Stimulated activated memory B cell treated with anti-CD40 and anti-IgM and Interleukin-4, amounts not matched to agents 10 μg/mL and 1 μg/mL and 100 μg/mL, for 72 hours (primary cell): ENCODE results near the gene ADGRL3.

ENCODE experiments used
- ATAC-seq: fragments of 150-1000 bp; cut with Tn5 transposase; 2 replicates; pipeline ENCODE4 v1.10.0; 2021
- H3K27ac Mint-ChIP-seq: one replicate; pipeline ENCODE4 v1.8.0; 2022; ENCODE audit warnings: mild to moderate bottlenecking, mixed read lengths
- H3K27me3 Mint-ChIP-seq: one replicate; pipeline ENCODE4 v1.8.0; 2022; ENCODE audit warnings: mixed read lengths
- H3K36me3 Mint-ChIP-seq: one replicate; pipeline ENCODE4 v1.8.0; 2022; ENCODE audit warnings: mixed read lengths
- H3K4me1 Mint-ChIP-seq: one replicate; pipeline ENCODE4 v1.8.0; 2022; ENCODE audit warnings: mixed read lengths
- H3K4me3 Mint-ChIP-seq: one replicate; pipeline ENCODE4 v1.8.0; 2022; ENCODE audit warnings: mild to moderate bottlenecking, moderate library complexity, mixed read lengths
- H3K9me3 Mint-ChIP-seq: one replicate; pipeline ENCODE4 v1.8.0; 2022; ENCODE audit warnings: mixed read lengths

Gene ADGRL3

GRCh38 chr4:61395754-61396153 is 195.6 kb downstream of the ADGRL3 start:
- Mint-ChIP-seq H3K4me3 (no peak overlapping the region), H3K36me3 (no peaks in the 10 kb centered on the region), H3K27me3 (no peaks in the 10 kb centered on the region), H3K4me1 (no peaks in the 10 kb centered on the region), H3K9me3 (peaks cover 5% of the 10 kb centered on the region), H3K27ac (no peak overlapping the region)
- ATAC-seq: no peak

GRCh38 chr4:61397174-61397573 is 197.0 kb downstream of the ADGRL3 start:
- Mint-ChIP-seq H3K4me1 (no peaks in the 10 kb centered on the region), H3K36me3 (no peaks in the 10 kb centered on the region), H3K4me3 (no peak overlapping the region), H3K27me3 (no peaks in the 10 kb centered on the region), H3K27ac (no peak overlapping the region), H3K9me3 (peaks cover 5% of the 10 kb centered on the region)
- ATAC-seq: no peak

GRCh38 chr4:61400439-61401038 is 200.4 kb downstream of the ADGRL3 start:
- Mint-ChIP-seq H3K4me3 (no peak overlapping the region), H3K27ac (no peak overlapping the region), H3K27me3 (no peaks in the 10 kb centered on the region), H3K4me1 (no peaks in the 10 kb centered on the region), H3K36me3 (no peaks in the 10 kb centered on the region), H3K9me3 (peaks cover 5% of the 10 kb centered on the region)
- ATAC-seq: no peak

- no peak overlapping the region for H3K27ac Mint-ChIP-seq
- no peak overlapping the region for H3K4me3 Mint-ChIP-seq
- no peak for ATAC-seq
- no peaks in the 10 kb centered on the region for H3K27me3 Mint-ChIP-seq
- no peaks in the 10 kb centered on the region for H3K4me1 Mint-ChIP-seq
- H3K9me3 Mint-ChIP-seq: peaks cover 5% of the 10 kb centered on the region
- H3K36me3 Mint-ChIP-seq: no peaks in the 10 kb centered on the region
Observed at GRCh38 chr4:61401771-61402170, 201.6 kb downstream of the ADGRL3 start.

GRCh38 chr4:61405307-61405706 is 205.2 kb downstream of the ADGRL3 start:
- Mint-ChIP-seq H3K36me3 (no peaks in the 10 kb centered on the region), H3K9me3 (no peaks in the 10 kb centered on the region), H3K27me3 (no peaks in the 10 kb centered on the region), H3K4me3 (no peak overlapping the region), H3K27ac (no peak overlapping the region), H3K4me1 (no peaks in the 10 kb centered on the region)
- ATAC-seq: no peak

- no peak overlapping the region for H3K4me3 Mint-ChIP-seq
- ATAC-seq: no peak
- H3K36me3 Mint-ChIP-seq: no peaks in the 10 kb centered on the region
- H3K4me1 Mint-ChIP-seq: no peaks in the 10 kb centered on the region
- no peaks in the 10 kb centered on the region for H3K27me3 Mint-ChIP-seq
- H3K9me3 Mint-ChIP-seq: no peaks in the 10 kb centered on the region
- no peak overlapping the region for H3K27ac Mint-ChIP-seq
Observed at GRCh38 chr4:61406677-61407076, 206.6 kb downstream of the ADGRL3 start.

- no peak overlapping the region for H3K27ac Mint-ChIP-seq
- H3K4me1 Mint-ChIP-seq: no peaks in the 10 kb centered on the region
- no peak for ATAC-seq
- H3K4me3 Mint-ChIP-seq: no peak overlapping the region
- H3K27me3 Mint-ChIP-seq: no peaks in the 10 kb centered on the region
- no peaks in the 10 kb centered on the region for H3K9me3 Mint-ChIP-seq
- H3K36me3 Mint-ChIP-seq: no peaks in the 10 kb centered on the region
Observed at GRCh38 chr4:61407642-61408618, 207.8 kb downstream of the ADGRL3 start.

GRCh38 chr4:61408861-61409260 is 208.7 kb downstream of the ADGRL3 start:
- no peak overlapping the region for H3K27ac Mint-ChIP-seq
- H3K9me3 Mint-ChIP-seq: no peaks in the 10 kb centered on the region
- no peak for ATAC-seq
- H3K36me3 Mint-ChIP-seq: no peaks in the 10 kb centered on the region
- no peaks in the 10 kb centered on the region for H3K4me1 Mint-ChIP-seq
- no peaks in the 10 kb centered on the region for H3K27me3 Mint-ChIP-seq
- no peak overlapping the region for H3K4me3 Mint-ChIP-seq

GRCh38 chr4:61411241-61411640 is 211.1 kb downstream of the ADGRL3 start:
- Mint-ChIP-seq H3K27me3 (no peaks in the 10 kb centered on the region), H3K9me3 (no peaks in the 10 kb centered on the region), H3K36me3 (no peaks in the 10 kb centered on the region), H3K4me3 (no peak overlapping the region), H3K4me1 (no peaks in the 10 kb centered on the region), H3K27ac (no peak overlapping the region)
- ATAC-seq: no peak

GRCh38 chr4:61425315-61425714 is 225.2 kb downstream of the ADGRL3 start:
- no peaks in the 10 kb centered on the region for H3K36me3 Mint-ChIP-seq
- H3K27ac Mint-ChIP-seq: no peak overlapping the region
- H3K9me3 Mint-ChIP-seq: peaks cover 6% of the 10 kb centered on the region
- no peaks in the 10 kb centered on the region for H3K4me1 Mint-ChIP-seq
- H3K4me3 Mint-ChIP-seq: no peak overlapping the region
- no peak for ATAC-seq
- no peaks in the 10 kb centered on the region for H3K27me3 Mint-ChIP-seq

GRCh38 chr4:61426229-61426628 is 226.1 kb downstream of the ADGRL3 start:
- Mint-ChIP-seq H3K36me3 (no peaks in the 10 kb centered on the region), H3K4me1 (no peaks in the 10 kb centered on the region), H3K4me3 (no peak overlapping the region), H3K27ac (no peak overlapping the region), H3K27me3 (no peaks in the 10 kb centered on the region), H3K9me3 (peaks cover 6% of the 10 kb centered on the region)
- ATAC-seq: no peak

GRCh38 chr4:61427099-61427817 is 227.1 kb downstream of the ADGRL3 start:
- H3K27me3 Mint-ChIP-seq: no peaks in the 10 kb centered on the region
- H3K4me1 Mint-ChIP-seq: no peaks in the 10 kb centered on the region
- H3K27ac Mint-ChIP-seq: no peak overlapping the region
- ATAC-seq: no peak
- no peaks in the 10 kb centered on the region for H3K36me3 Mint-ChIP-seq
- peaks cover 6% of the 10 kb centered on the region for H3K9me3 Mint-ChIP-seq
- no peak overlapping the region for H3K4me3 Mint-ChIP-seq

GRCh38 chr4:61427818-61428495 is 227.8 kb downstream of the ADGRL3 start:
- no peak overlapping the region for H3K27ac Mint-ChIP-seq
- no peaks in the 10 kb centered on the region for H3K4me1 Mint-ChIP-seq
- ATAC-seq: no peak
- peaks cover 6% of the 10 kb centered on the region for H3K9me3 Mint-ChIP-seq
- H3K4me3 Mint-ChIP-seq: no peak overlapping the region
- H3K36me3 Mint-ChIP-seq: no peaks in the 10 kb centered on the region
- H3K27me3 Mint-ChIP-seq: no peaks in the 10 kb centered on the region

GRCh38 chr4:61428950-61429349 is 228.8 kb downstream of the ADGRL3 start:
- H3K4me1 Mint-ChIP-seq: no peaks in the 10 kb centered on the region
- peaks cover 2% of the 10 kb centered on the region for H3K9me3 Mint-ChIP-seq
- no peak overlapping the region for H3K4me3 Mint-ChIP-seq
- no peak for ATAC-seq
- no peaks in the 10 kb centered on the region for H3K36me3 Mint-ChIP-seq
- H3K27me3 Mint-ChIP-seq: no peaks in the 10 kb centered on the region
- no peak overlapping the region for H3K27ac Mint-ChIP-seq

GRCh38 chr4:61431131-61431530 is 231.0 kb downstream of the ADGRL3 start:
- H3K27me3 Mint-ChIP-seq: no peaks in the 10 kb centered on the region
- peaks cover 6% of the 10 kb centered on the region for H3K9me3 Mint-ChIP-seq
- no peak overlapping the region for H3K4me3 Mint-ChIP-seq

More at GRCh38 chr4:61431131-61431530, 231.0 kb downstream of the ADGRL3 start:
- no peaks in the 10 kb centered on the region for H3K4me1 Mint-ChIP-seq
- no peaks in the 10 kb centered on the region for H3K36me3 Mint-ChIP-seq
- H3K27ac Mint-ChIP-seq: no peak overlapping the region
- ATAC-seq: no peak
